WTC11 (cell line): ENCODE results near the gene C2CD2. TPM values are rescaled to one million over a fixed set of nuclear protein-coding genes. Genes with fewer than 3 reads are reported as not detected.
A peak's percentile ranks its signal among the peaks of the same experiment; 100 is the strongest.

Experiments used
- ATAC-seq: fragments of 200-7000 bp; cut with Tn5 transposase; 2 replicates; pipeline ENCODE4 v1.10.0; 2021; ENCODE audit warnings: mild to moderate bottlenecking, moderate library complexity
- CTCF ChIA-PET: fragments of 300-600 bp; sonication (Branson Sonifier 250); formaldehyde crosslinking; loops from one replicate; lab custom pipeline; 2021; ENCODE audit warnings: antibody characterized with exemption; lab: Charles Lee
- POLR2A ChIA-PET: fragments of 350-600 bp; sonication (Branson Sonifier 250); formaldehyde crosslinking; loops from one replicate; lab custom pipeline; 2021; ENCODE audit warnings: antibody characterized with exemption; lab: Charles Lee
- DNase-seq: peaks from one replicate; pipeline ENCODE4 v3.0.0; 2021; ENCODE audit warnings: low spot score
- H3K27ac Mint-ChIP-seq: 2 replicates; pipeline ENCODE4 v1.8.0; 2021; ENCODE audit warnings: mixed read lengths
- H3K27me3 Mint-ChIP-seq: 2 replicates; pipeline ENCODE4 v1.8.0; 2021; ENCODE audit warnings: low read depth, mild to moderate bottlenecking, moderate library complexity, mixed read lengths
- H3K36me3 Mint-ChIP-seq: 2 replicates; pipeline ENCODE4 v1.8.0; 2021; ENCODE audit warnings: mixed read lengths
- H3K4me1 Mint-ChIP-seq: 2 replicates; pipeline ENCODE4 v1.8.0; 2022; ENCODE audit warnings: mixed read lengths
- H3K4me3 Mint-ChIP-seq: 2 replicates; pipeline ENCODE4 v1.8.0; 2021; ENCODE audit warnings: mild to moderate bottlenecking, moderate library complexity, mixed read lengths
- H3K9me3 Mint-ChIP-seq: 2 replicates; pipeline ENCODE4 v1.8.0; 2021; ENCODE audit warnings: mixed read lengths
- CBFB ChIP-seq: sonication (generic); formaldehyde crosslinking; IDR thresholded peaks from 2 replicates; pipeline ENCODE4 v1.8.1; 2022; ENCODE audit warnings: mild to moderate bottlenecking, low read depth, missing genetic modification reagents
- CREB1 ChIP-seq: sonication (generic); formaldehyde crosslinking; IDR thresholded peaks from 2 replicates; pipeline ENCODE4 v1.8.0; 2023; ENCODE audit warnings: mild to moderate bottlenecking, missing genetic modification reagents
- CREM ChIP-seq: sonication (generic); formaldehyde crosslinking; IDR thresholded peaks from 2 replicates; pipeline ENCODE4 v1.8.1; 2022; ENCODE audit warnings: mild to moderate bottlenecking, missing genetic modification reagents, moderate library complexity
- E2F4 ChIP-seq: sonication (generic); formaldehyde crosslinking; IDR thresholded peaks from 2 replicates; pipeline ENCODE4 v1.8.1; 2022; ENCODE audit warnings: low read depth, mild to moderate bottlenecking, moderate library complexity, missing genetic modification reagents, borderline replicate concordance
- E2F5 ChIP-seq: sonication (generic); formaldehyde crosslinking; IDR thresholded peaks from 2 replicates; pipeline ENCODE4 v1.8.1; 2022; ENCODE audit warnings: mild to moderate bottlenecking, moderate library complexity, missing genetic modification reagents
- EMX1 ChIP-seq: fragments of 250-450 bp; sonication (Bioruptor Pico); IDR thresholded peaks from 2 replicates; pipeline ENCODE4 v1.8.0; 2021; ENCODE audit warnings: mild to moderate bottlenecking
- FOXP1 ChIP-seq: sonication (generic); formaldehyde crosslinking; IDR thresholded peaks from 2 replicates; pipeline ENCODE4 v1.8.0; 2022; ENCODE audit warnings: missing genetic modification reagents, mild to moderate bottlenecking, moderate library complexity, borderline replicate concordance
- FOXP4 ChIP-seq: sonication (generic); formaldehyde crosslinking; IDR thresholded peaks from 2 replicates; pipeline ENCODE4 v1.8.0; 2022; ENCODE audit warnings: mild to moderate bottlenecking, missing genetic modification reagents
- HMGA2 ChIP-seq: fragments of 250-450 bp; sonication (Bioruptor Pico); IDR thresholded peaks from 2 replicates; pipeline ENCODE4 v1.4.0; 2021; ENCODE audit warnings: mild to moderate bottlenecking, moderate library complexity
- JAZF1 ChIP-seq: fragments of 250-450 bp; sonication (Bioruptor Pico); IDR thresholded peaks from 2 replicates; pipeline ENCODE4 v1.9.0; 2021; ENCODE audit warnings: moderate library complexity, mild to moderate bottlenecking, inconsistent platforms
- KAT7 ChIP-seq: sonication (generic); formaldehyde crosslinking; IDR thresholded peaks from 2 replicates; pipeline ENCODE4 v1.8.1; 2023; ENCODE audit warnings: missing genetic modification reagents, mild to moderate bottlenecking, borderline replicate concordance
- NR1H2 ChIP-seq: sonication (generic); formaldehyde crosslinking; IDR thresholded peaks from 2 replicates; pipeline ENCODE4 v1.9.0; 2021; ENCODE audit warnings: mild to moderate bottlenecking, moderate library complexity, missing genetic modification reagents
- RORB ChIP-seq: fragments of 250-450 bp; sonication (Bioruptor Pico); IDR thresholded peaks from 2 replicates; pipeline ENCODE4 v1.9.0; 2021; ENCODE audit warnings: mild to moderate bottlenecking
- SMAD3 ChIP-seq: sonication (generic); formaldehyde crosslinking; IDR thresholded peaks from 2 replicates; pipeline ENCODE4 v1.8.0; 2022; ENCODE audit warnings: missing genetic modification reagents, mild to moderate bottlenecking, borderline replicate concordance
- TEAD1 ChIP-seq: sonication (generic); formaldehyde crosslinking; IDR thresholded peaks from 2 replicates; pipeline ENCODE4 v1.8.0; 2022; ENCODE audit warnings: mild to moderate bottlenecking, missing genetic modification reagents
- ZNF138 ChIP-seq: sonication (generic); formaldehyde crosslinking; conservative IDR thresholded peaks from 2 replicates; pipeline ENCODE4 v1.8.1; 2022; ENCODE audit warnings: mild to moderate bottlenecking, moderate library complexity, missing genetic modification reagents
- ZNF232 ChIP-seq: sonication (generic); formaldehyde crosslinking; IDR thresholded peaks from 2 replicates; pipeline ENCODE4 v1.8.0; 2022; ENCODE audit warnings: mild to moderate bottlenecking, missing genetic modification reagents
- ZNF317 ChIP-seq: sonication (generic); formaldehyde crosslinking; IDR thresholded peaks from 2 replicates; pipeline ENCODE4 v1.8.1; 2023; ENCODE audit warnings: low read depth, mild to moderate bottlenecking, moderate library complexity, missing genetic modification reagents, borderline replicate concordance
- ZNF423 ChIP-seq: fragments of 250-450 bp; sonication (Bioruptor Pico); IDR thresholded peaks from 2 replicates; pipeline ENCODE4 v2.1.2; 2022; ENCODE audit warnings: mild to moderate bottlenecking, moderate library complexity
- ZSCAN18 ChIP-seq: fragments of 250-450 bp; sonication (Bioruptor Pico); IDR thresholded peaks from 2 replicates; pipeline ENCODE4 v2.1.2; 2022; ENCODE audit warnings: mild to moderate bottlenecking, moderate library complexity
- total RNA-seq: library from RNA; stranded (reverse); gene quantifications from 3 replicates; pipeline ENCODE4 v1.2.3, GENCODE V29; 2021

Gene C2CD2
- total RNA-seq, 1 experiment from 2014 or later: 11.2 TPM

- Mint-ChIP-seq H3K27ac (no peak overlapping the region), H3K9me3 (peaks cover 15% of the 10 kb centered on the region), H3K27me3 (no peaks in the 10 kb centered on the region), H3K4me1 (peaks cover 25% of the 10 kb centered on the region), H3K4me3 (no peak overlapping the region), H3K36me3 (peaks cover 30% of the 10 kb centered on the region)
- CTCF ChIA-PET: interaction anchor here (0.7 to 2.7 kb wide), 4 partner anchors 21 to 225 kb away, joined by 3 to 10 read pairs (median 6); no protein-coding TSS in a partner anchor
- POLR2A ChIA-PET: no interaction called here
- no peak for DNase-seq
- no peak for TF ChIP-seq ZSCAN18 (CRISPR knock-in tag)
- no peak for TF ChIP-seq CBFB (CRISPR knock-in tag)
- ATAC-seq: no peak
Observed at GRCh38 chr21:41837756-41838297, 116.0 kb downstream of the C2CD2 start.

DNA sequence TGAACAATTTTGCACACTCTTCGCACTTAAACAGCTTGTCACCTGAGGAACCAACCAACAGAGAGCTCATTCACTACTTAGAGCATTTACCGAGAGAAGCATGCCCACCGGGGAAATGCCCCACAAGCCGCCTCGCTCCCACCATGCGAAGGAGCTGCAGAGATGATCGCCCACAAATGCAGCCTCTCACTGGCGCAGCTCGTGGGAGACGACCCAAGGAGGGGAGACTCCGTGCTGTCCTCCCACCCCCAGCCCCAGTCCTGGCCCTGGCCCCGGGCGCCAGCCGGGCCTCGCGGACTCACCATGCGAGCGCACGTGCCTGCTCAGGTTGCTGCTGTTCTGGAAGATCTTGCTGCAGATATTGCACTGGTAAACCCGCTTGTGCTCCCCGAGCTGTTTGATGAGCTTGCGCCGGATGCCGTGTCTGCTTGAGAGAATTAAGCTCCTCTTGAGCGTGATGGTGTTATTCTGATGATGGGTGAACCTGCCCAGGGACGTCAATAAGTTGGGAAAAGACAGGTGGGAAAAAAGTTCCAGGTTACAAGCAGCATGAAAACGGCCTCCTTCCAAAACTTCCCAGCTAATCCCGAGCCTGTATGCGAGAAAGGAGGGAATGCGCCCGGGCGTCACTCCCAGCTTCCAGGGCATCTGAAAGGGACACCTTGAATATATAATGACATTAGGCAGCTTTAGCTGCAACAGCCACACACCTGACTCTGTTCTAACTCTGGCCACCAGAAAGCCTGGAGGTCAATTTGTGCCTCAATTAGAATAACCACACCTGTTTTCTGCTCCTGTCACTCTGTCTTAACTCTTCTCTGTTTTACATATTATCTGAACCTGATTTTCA is 117.4 kb downstream of the C2CD2 start:
- Mint-ChIP-seq H3K4me1 (peaks cover 25% of the 10 kb centered on the region), H3K4me3 (peak overlapping the region; percentile 53), H3K9me3 (peaks cover 12% of the 10 kb centered on the region), H3K36me3 (peaks cover 23% of the 10 kb centered on the region), H3K27ac (peak overlapping the region; percentile 93), H3K27me3 (no peaks in the 10 kb centered on the region)
- ATAC-seq: no peak; the same call in 1 of the 2 replicates
- DNase-seq: no peak
- CTCF ChIA-PET: interaction anchor here (2.5 to 2.7 kb wide), 2 partner anchors 20 to 224 kb away, joined by 10 read pairs; no protein-coding TSS in a partner anchor
- POLR2A ChIA-PET: no interaction called here
- TF ChIP-seq E2F4 (CRISPR knock-in tag) (no peak), SMAD3 (CRISPR knock-in tag) (no peak), ZNF138 (CRISPR knock-in tag) (no peak), NR1H2 (CRISPR knock-in tag) (no peak), ZNF232 (CRISPR knock-in tag) (no peak), HMGA2 (CRISPR knock-in tag) (no peak), CREM (CRISPR knock-in tag) (no peak), KAT7 (CRISPR knock-in tag) (no peak), ZNF317 (CRISPR knock-in tag) (no peak), CREB1 (CRISPR knock-in tag) (no peak), ZSCAN18 (CRISPR knock-in tag) (no peak), JAZF1 (CRISPR knock-in tag) (no peak), TEAD1 (CRISPR knock-in tag) (no peak), EMX1 (no peak)

DNA sequence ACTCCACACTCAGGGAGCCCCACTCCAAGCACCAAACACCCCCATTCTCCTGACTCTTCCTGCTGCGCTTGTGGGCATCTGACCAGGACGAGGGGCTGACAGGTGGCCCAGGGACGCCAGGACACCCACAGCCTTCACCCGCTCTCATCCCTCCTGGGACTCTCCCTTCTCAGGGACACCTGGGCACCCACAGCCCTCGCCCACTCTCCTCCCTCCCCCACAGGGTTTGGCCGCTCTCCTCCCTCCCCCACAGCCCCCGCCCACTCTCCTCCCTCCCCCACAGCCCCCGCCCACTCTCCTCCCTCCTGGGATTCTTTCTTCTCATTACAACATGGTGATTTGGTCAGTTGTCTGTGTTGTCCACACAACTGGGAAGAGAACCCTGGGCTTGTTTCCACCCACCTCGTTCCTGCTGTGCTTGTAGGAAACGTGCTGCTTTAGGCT is 118.1 kb downstream of the C2CD2 start:
- Mint-ChIP-seq H3K36me3 (peaks cover 16% of the 10 kb centered on the region), H3K4me1 (peaks cover 25% of the 10 kb centered on the region), H3K27me3 (no peaks in the 10 kb centered on the region), H3K9me3 (peaks cover 5% of the 10 kb centered on the region), H3K4me3 (peak overlapping the region; percentile 53), H3K27ac (peak overlapping the region; percentile 93)
- POLR2A ChIA-PET: no interaction called here
- ATAC-seq: no peak; the same call in 1 of the 2 replicates
- CTCF ChIA-PET: interaction anchor here (2.5 to 2.7 kb wide), 2 partner anchors 19 to 223 kb away, joined by 10 read pairs; no protein-coding TSS in a partner anchor
- no peak for DNase-seq
- TF ChIP-seq ZNF423 (CRISPR knock-in tag) (no peak), E2F5 (CRISPR knock-in tag) (no peak), ZSCAN18 (CRISPR knock-in tag) (no peak), FOXP1 (no peak), FOXP4 (CRISPR knock-in tag) (no peak), RORB (CRISPR knock-in tag) (no peak)
